ENCODE data around the gene TNNI3.

Gene TNNI3

DNA sequence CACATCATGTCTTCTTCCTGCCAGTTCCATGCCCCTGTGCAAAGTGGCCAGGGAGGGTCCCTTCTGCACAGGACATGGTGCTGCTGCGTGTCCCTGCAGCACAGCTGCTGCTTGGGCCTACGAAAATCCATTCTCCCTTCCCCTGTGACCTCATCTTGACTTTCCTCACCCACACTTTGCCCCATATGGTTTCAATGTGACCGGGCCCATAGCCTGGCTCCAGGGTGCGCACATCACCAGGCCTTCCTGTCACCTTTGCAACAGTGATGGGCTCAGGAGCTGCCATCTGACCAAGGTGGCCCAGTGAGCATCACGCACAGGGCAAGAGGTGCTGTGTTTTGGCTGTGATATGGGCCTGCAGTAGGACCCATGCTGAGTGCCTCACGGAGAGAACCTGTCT lies 50.9 kb downstream of the TNNI3 start:
- Mint-ChIP-seq H3K27me3 (no peaks in the 10 kb centered on the region), H3K9me3 (no peaks in the 10 kb centered on the region), H3K4me3 (no peak overlapping the region), H3K27ac (no peak overlapping the region), H3K4me1 (ENCODE audit: low read depth) (peaks cover 35% of the 10 kb centered on the region), H3K36me3 (ENCODE audit: low read depth) (peaks cover 78% of the 10 kb centered on the region)
- intact Hi-C loops (cut with micrococcal nuclease) = no loop called here

GRCh38 chr19:55105237-55105636 lies 52.3 kb downstream of the TNNI3 start:
- no peaks in the 10 kb centered on the region for H3K9me3 Mint-ChIP-seq
- H3K4me3 Mint-ChIP-seq = no peak overlapping the region
- peaks cover 78% of the 10 kb centered on the region for H3K36me3 Mint-ChIP-seq (ENCODE audit: low read depth)
- no peaks in the 10 kb centered on the region for H3K27me3 Mint-ChIP-seq
- H3K4me1 Mint-ChIP-seq (ENCODE audit: low read depth) = peaks cover 28% of the 10 kb centered on the region
- intact Hi-C loops (cut with micrococcal nuclease) = no loop called here
- no peak overlapping the region for H3K27ac Mint-ChIP-seq

DNA sequence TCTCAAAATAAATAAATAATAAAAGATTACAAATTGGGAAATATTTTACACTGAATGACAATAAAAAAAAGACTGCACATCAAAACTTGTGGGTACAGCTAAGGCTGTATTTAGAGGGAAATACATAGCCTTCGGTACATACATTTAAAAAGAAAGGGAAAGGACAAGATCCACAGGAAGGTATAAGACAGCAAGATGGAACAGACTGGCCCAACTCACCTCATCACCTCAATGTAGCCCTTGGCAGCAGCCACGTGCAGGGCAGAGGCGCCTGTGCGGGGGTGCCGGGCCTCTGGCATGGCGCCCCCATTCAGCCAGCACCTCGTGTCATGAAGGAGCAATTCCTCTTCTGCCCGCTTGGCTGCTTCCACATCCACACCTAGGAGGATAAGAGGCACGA lies 54.3 kb downstream of the TNNI3 start:
- Mint-ChIP-seq H3K27ac (no peak overlapping the region), H3K4me1 (ENCODE audit: low read depth) (peaks cover 48% of the 10 kb centered on the region), H3K9me3 (no peaks in the 10 kb centered on the region), H3K27me3 (no peaks in the 10 kb centered on the region), H3K4me3 (no peak overlapping the region), H3K36me3 (ENCODE audit: low read depth) (peaks cover 75% of the 10 kb centered on the region)
- intact Hi-C loops (cut with micrococcal nuclease) = no loop called here

Measured in dendritic cell treated with granulocyte-macrophage colony-stimulating factor and Interleukin-4, amounts not matched to agents 40 ng/mL and 50 ng/mL, for 4 days (primary cell).